ENCODE data around the gene SIPA1L3. TPM values are rescaled to one million over a fixed set of nuclear protein-coding genes. Genes with fewer than 3 reads are reported as not detected.
"Not testable (repeated sequence)": the region's sequence is repeated elsewhere in the genome, so short reads cannot be mapped to it uniquely, and the experiment has no call there.

The SIPA1L3 gene
- total and polyA plus RNA-seq, 2 experiments from 2014 or later: 9.3 to 30.3 TPM

- DNase-seq (ENCODE audit: low read depth in 1 of 2, low spot score in 1 of 2): no peak
Measured at GRCh38 chr19:38221919-38222830, 315.2 kb downstream of the SIPA1L3 start.

GRCh38 chr19:38223119-38223523, 316.1 kb downstream of the SIPA1L3 start:
- DNase-seq (ENCODE audit: low read depth in 1 of 2, low spot score in 1 of 2): no peak
- H3K4me1 ChIP-seq (ENCODE audit: low read depth): no peaks in the 10 kb centered on the region
- H3K27me3 ChIP-seq: no peaks in the 10 kb centered on the region
- H3K9me3 ChIP-seq (ENCODE audit: low read depth): no peaks in the 10 kb centered on the region
- H3K4me3 ChIP-seq: no peak overlapping the region
- TF ChIP-seq, protein P1, sequence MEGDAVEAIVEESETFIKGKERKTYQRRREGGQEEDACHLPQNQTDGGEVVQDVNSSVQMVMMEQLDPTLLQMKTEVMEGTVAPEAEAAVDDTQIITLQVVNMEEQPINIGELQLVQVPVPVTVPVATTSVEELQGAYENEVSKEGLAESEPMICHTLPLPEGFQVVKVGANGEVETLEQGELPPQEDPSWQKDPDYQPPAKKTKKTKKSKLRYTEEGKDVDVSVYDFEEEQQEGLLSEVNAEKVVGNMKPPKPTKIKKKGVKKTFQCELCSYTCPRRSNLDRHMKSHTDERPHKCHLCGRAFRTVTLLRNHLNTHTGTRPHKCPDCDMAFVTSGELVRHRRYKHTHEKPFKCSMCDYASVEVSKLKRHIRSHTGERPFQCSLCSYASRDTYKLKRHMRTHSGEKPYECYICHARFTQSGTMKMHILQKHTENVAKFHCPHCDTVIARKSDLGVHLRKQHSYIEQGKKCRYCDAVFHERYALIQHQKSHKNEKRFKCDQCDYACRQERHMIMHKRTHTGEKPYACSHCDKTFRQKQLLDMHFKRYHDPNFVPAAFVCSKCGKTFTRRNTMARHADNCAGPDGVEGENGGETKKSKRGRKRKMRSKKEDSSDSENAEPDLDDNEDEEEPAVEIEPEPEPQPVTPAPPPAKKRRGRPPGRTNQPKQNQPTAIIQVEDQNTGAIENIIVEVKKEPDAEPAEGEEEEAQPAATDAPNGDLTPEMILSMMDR (IDR thresholded peaks at IDR 0.05; ENCODE audit: low read depth, low read length): no peak
- no peak overlapping the region for H3K27ac ChIP-seq
- no peaks in the 10 kb centered on the region for H3K36me3 ChIP-seq

More at GRCh38 chr19:38221919-38222830, 315.2 kb downstream of the SIPA1L3 start:
- no peak overlapping the region for H3K4me3 ChIP-seq
- no peaks in the 10 kb centered on the region for H3K27me3 ChIP-seq
- no peaks in the 10 kb centered on the region for H3K4me1 ChIP-seq (ENCODE audit: low read depth)
- TF ChIP-seq, protein P1 (IDR thresholded peaks at IDR 0.05; ENCODE audit: low read depth, low read length): no peak
- no peak overlapping the region for H3K27ac ChIP-seq
- no peaks in the 10 kb centered on the region for H3K36me3 ChIP-seq
- H3K9me3 ChIP-seq (ENCODE audit: low read depth): no peaks in the 10 kb centered on the region

GRCh38 chr19:38223617-38224013, 316.6 kb downstream of the SIPA1L3 start:
- no peak overlapping the region for H3K27ac ChIP-seq
- TF ChIP-seq, protein P1 (IDR thresholded peaks at IDR 0.05; ENCODE audit: low read depth, low read length): no peak
- H3K9me3 ChIP-seq (ENCODE audit: low read depth): no peaks in the 10 kb centered on the region
- no peaks in the 10 kb centered on the region for H3K4me1 ChIP-seq (ENCODE audit: low read depth)
- DNase-seq (ENCODE audit: low read depth in 1 of 2, low spot score in 1 of 2): no peak
- H3K27me3 ChIP-seq: peaks cover 2% of the 10 kb centered on the region
- H3K36me3 ChIP-seq: no peaks in the 10 kb centered on the region
- H3K4me3 ChIP-seq: peak overlapping the region; percentile 77

GRCh38 chr19:38224014-38224862, 317.2 kb downstream of the SIPA1L3 start, which contains the start of gene DPF1:
Gene DPF1 (minus strand): TSS chr19:38224222. CDS start chr19:38224142, 80 bp downstream.
- TF ChIP-seq, protein P1 (IDR thresholded peaks at IDR 0.05; ENCODE audit: low read depth, low read length): peak; percentile 10
- no peaks in the 10 kb centered on the region for H3K9me3 ChIP-seq (ENCODE audit: low read depth)
- H3K36me3 ChIP-seq: no peaks in the 10 kb centered on the region

GRCh38 chr19:38224863-38225218, 317.8 kb downstream of the SIPA1L3 start:
- not testable (repeated sequence) for H3K27me3 ChIP-seq; H3K27ac ChIP-seq; H3K9me3 ChIP-seq (ENCODE audit: low read depth); H3K4me1 ChIP-seq (ENCODE audit: low read depth); DNase-seq (ENCODE audit: low read depth in 1 of 2, low spot score in 1 of 2); H3K4me3 ChIP-seq; H3K36me3 ChIP-seq

More at GRCh38 chr19:38224014-38224862, 317.2 kb downstream of the SIPA1L3 start, which contains the start of gene DPF1:
- no peaks in the 10 kb centered on the region for H3K4me1 ChIP-seq (ENCODE audit: low read depth)
- peak within 1 kb of the TSS; percentile 77 for H3K4me3 ChIP-seq
- H3K27me3 ChIP-seq: peaks cover 8% of the 10 kb centered on the region
- DNase-seq (ENCODE audit: low read depth in 1 of 2, low spot score in 1 of 2): peak; percentile 75 to 92
- no peak within 1 kb of the TSS for H3K27ac ChIP-seq
